Motor neuron (in vitro differentiated cells): ENCODE results near the gene PLA2G4A. TPM values are rescaled to one million over a fixed set of nuclear protein-coding genes. Genes with fewer than 3 reads are reported as not detected.
A peak's percentile ranks its signal among the peaks of the same experiment; 100 is the strongest.

Experiments used
- ATAC-seq, 8 experiments: fragments of 200-7000 bp; cut with Tn5 transposase; replicated peaks in 6 of 8; 2 replicates each; pipeline ENCODE4 v1.8.0; 2021; ENCODE audit warnings: mild to moderate bottlenecking in 8 of 8, moderate library complexity in 8 of 8
- H3K27ac ChIP-seq, 2 donors: fragments of 250-450 bp; sonication (Bioruptor Pico); 2 replicates each; pipeline ENCODE4 v1.9.0; 2021; ENCODE audit warnings: antibody characterized with exemption in 2 of 2, mild to moderate bottlenecking in 2 of 2, moderate library complexity in 1 of 2
- H3K4me1 ChIP-seq, 2 donors: fragments of 250-450 bp; sonication (Bioruptor Pico); replicated peaks in 1 of 2; 2 replicates each; pipeline ENCODE4 v1.6.1; 2021; ENCODE audit warnings: antibody characterized with exemption in 2 of 2, mild to moderate bottlenecking in 2 of 2, moderate library complexity in 1 of 2
- H3K4me3 ChIP-seq, 5 donors: fragments of 250-450 bp; sonication (Bioruptor Pico); 2 replicates each; pipeline ENCODE4 v1.9.0; 2021; ENCODE audit warnings: antibody characterized with exemption in 5 of 5, mild to moderate bottlenecking in 5 of 5, moderate library complexity in 4 of 5
- WGBS, 10 experiments: fragments of 450-650 bp; shearing (Covaris generic); methylation state at CpG; one replicate each; pipeline ENCODE4 v1.0.0; 2022; 5-methylcytosine and 5-hydroxymethylcytosine counted together
- in situ Hi-C, 9 experiments: fragments of 400-800 bp; cut with MboI; loops; one replicate each; pipeline ENCODE4 v1.15.0; 2021; ENCODE audit warnings: low sequenced_read_pairs in 9 of 9, low pct_unique_long_range_greater_than_20kb in 2 of 9; ENCODE audit not compliant: unreplicated experiment in 9 of 9
- total RNA-seq, 8 experiments: library from RNA; unstranded; fragments of 300-600 nt; gene quantifications; 2 replicates each; pipeline versions ENCODE4 v1.2.3 to v1.2.4, GENCODE V29; 2022

Gene PLA2G4A
- total RNA-seq, result 10 to 100 TPM in 3 of 8 experiments, 1 to 10 TPM in 5; 2.9 to 74.0 (median 5.9) TPM

DNA sequence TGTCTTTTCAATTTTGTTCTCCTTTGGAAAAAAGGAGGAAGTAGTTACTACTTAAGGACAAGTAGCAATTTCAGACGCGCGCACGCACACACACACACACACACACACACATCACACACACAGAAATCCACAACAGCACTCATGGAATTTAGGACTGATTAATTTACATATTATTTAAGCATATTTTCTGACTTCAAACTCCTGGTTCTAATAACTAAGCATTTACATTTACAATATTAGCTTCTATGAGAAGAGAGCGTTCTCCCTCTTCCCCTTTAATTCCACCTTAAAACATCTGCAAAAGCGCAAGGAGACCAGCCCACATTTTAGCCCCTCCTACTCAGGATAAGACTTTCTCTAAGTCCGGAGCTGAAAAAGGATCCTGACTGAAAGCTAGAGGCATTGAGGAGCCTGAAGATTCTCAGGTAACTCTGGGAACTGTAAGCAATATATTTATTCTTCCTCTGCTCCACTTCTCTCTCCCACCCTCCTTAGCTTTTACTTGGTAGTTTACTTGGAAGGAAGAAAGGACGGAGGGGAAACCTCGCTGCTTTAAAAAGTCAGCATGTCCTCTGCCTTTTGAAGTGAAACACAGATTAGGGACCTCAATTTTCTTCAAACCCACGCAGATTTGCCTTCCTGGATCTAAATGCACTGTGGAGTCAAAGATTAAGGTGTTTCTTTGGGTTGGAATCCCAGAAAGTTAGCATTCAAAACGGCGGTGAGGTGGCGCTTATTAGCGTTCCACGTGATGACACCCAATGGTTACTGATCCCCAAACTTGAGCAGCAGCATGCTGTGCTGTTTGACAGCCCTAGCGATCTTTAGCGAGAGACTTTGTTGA, at the start of gene PLA2G4A:
Gene PLA2G4A, plus strand, starts transcription at position 339 of the 844 bp plus-strand sequence. CDS start 25,406 bp downstream, outside the sequence.
- WGBS, 10 experiments, result 0 to 21% (median 7%) methylated on average over 1 to 17 of the region's 17 CpGs

DNA sequence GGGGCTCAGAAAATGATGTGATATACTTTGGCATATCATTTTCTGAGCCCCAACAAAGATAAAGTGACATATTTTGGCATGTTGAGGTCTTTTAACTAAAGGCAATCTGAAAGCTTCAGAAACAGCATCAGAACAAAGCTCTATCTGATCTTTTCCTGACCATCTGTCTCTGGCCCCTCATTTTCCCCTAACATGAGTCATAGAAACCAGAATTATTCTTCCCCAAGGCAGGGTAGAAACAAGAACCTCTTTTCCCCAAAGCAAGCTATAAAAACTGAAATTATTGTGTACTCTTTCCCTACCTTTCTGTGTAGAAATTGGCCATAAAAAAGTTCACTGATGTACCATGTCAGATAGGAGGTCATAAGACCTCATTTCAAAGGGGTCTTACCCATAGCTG, 48.7 kb upstream of the PLA2G4A start:
- Histone ChIP-seq H3K4me3 (no peak overlapping the region), H3K27ac (no peak overlapping the region), H3K4me1 (no peaks in the 10 kb centered on the region)
- in situ Hi-C loops, result no loop called here
- ATAC-seq, result no peak

More for the DNA sequence above, at the start of gene PLA2G4A:
- H3K4me1 ChIP-seq, result no peaks in the 10 kb centered on the region
- no peak within 1 kb of the TSS for H3K27ac ChIP-seq
- peak; percentile 55 to 94 (median 66) for ATAC-seq
- peak within 1 kb of the TSS; percentile 35 to 50 (median 39) for H3K4me3 ChIP-seq
- in situ Hi-C loops, result no loop called here

DNA sequence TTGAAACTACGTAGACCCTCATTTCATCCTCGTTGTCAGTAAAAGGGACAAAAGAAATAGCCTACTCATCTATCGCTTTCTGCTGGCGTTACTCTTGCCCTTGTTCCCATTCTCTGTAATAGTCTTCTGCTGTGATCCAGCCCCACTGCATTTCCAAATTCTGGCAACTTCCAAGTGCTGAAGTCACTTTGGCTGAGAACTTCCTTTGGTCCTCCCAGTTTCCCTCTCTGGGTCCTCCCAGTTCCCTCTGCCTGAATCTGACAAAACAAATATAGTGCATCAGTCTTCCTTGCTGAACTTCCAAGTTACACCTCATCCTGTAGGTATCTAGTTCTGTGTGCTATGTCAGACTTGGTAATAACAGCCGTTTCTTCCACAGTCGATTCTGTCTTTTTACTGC, 47.0 kb upstream of the PLA2G4A start:
- ATAC-seq, result no peak
- WGBS, 10 experiments, result 6 to 92% (median 78%) methylated on average over 1 to 6 of the region's 6 CpGs
- in situ Hi-C loops, result no loop called here

DNA sequence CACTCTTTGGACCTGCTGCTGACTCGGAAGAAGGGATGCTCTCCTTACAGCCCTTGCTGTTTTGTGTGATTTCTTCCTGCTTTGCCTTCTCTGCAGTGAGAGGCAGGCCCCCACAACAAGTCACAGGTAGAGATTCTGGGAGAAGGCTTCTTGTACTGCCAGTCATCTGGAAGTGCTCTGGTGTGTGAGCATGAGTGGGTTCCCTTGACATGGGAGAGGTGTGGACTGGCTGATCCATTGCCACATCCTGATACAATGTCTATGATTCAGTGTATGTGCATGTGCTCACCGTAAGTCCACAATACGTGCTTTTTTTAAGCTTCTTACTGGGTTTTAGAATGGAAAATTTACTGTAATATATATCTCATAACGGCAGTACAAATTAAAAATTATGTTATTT, 46.0 kb upstream of the PLA2G4A start:
- no peak for ATAC-seq
- in situ Hi-C loops, result no loop called here

More for the DNA sequence above, 47.0 kb upstream of the PLA2G4A start:
- H3K4me1 ChIP-seq, result no peaks in the 10 kb centered on the region
- H3K27ac ChIP-seq, result no peak overlapping the region
- no peak overlapping the region for H3K4me3 ChIP-seq

DNA sequence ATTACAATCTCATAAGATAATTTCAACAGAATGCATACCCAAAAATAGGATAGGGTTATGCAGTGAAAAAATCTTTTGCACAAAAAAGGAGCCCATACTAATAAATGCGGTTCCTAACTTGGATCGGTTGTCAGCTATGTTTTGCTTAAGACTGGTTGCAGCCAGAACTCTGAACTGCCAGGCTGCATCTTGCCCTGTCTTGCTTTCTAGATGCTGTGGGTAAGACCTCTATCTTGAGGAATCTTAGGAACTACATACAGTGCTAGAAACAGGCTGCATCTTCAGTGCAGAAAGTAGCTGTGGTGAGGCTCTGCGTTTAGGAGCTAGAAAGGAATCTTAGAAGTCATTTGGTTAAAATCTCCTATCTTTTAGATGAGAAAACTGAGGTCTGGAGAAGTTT, 45.6 kb upstream of the PLA2G4A start:
- 39 to 93% (median 80%) methylated on average over 1 to 3 of the region's 3 CpGs; no CpG with 5 or more reads in 1 of the 10 experiments for WGBS, 10 experiments
- Histone ChIP-seq H3K4me3 (no peak overlapping the region), H3K4me1 (no peaks in the 10 kb centered on the region), H3K27ac (no peak overlapping the region)
- in situ Hi-C loops, result no loop called here
- ATAC-seq, result no peak

More for the DNA sequence above, 46.0 kb upstream of the PLA2G4A start:
- WGBS, 10 experiments, result 53 to 100% (median 86%) methylated on average over 1 to 4 of the region's 4 CpGs; no CpG with 5 or more reads in 1 of the 10 experiments
- Histone ChIP-seq H3K4me3 (no peak overlapping the region), H3K4me1 (no peaks in the 10 kb centered on the region), H3K27ac (no peak overlapping the region)

DNA sequence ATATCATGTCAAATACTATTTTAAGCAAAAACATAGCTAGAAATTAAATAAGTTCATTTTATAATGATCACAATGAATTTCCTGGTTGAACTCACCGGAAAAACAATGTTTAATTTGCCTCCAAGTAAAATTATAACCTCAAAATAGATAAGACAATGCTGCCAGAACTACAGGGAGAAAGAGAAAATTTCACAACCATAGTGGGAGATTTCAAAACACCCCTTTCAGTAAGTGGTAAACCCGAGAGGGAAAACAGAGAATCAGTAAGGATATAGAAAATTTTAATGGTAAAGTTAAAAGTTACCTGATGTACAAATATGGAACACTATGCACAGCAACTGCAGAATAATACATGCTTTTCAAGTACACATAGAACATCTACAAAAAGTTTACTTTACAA, 43.2 kb upstream of the PLA2G4A start:
- no peak overlapping the region for H3K4me3 ChIP-seq
- 36 to 89% (median 74%) methylated on average over 1 to 2 of the region's 2 CpGs for WGBS, 10 experiments
- in situ Hi-C loops, result no loop called here
- no peak overlapping the region for H3K27ac ChIP-seq
- H3K4me1 ChIP-seq, result no peaks in the 10 kb centered on the region
- no peak for ATAC-seq

DNA sequence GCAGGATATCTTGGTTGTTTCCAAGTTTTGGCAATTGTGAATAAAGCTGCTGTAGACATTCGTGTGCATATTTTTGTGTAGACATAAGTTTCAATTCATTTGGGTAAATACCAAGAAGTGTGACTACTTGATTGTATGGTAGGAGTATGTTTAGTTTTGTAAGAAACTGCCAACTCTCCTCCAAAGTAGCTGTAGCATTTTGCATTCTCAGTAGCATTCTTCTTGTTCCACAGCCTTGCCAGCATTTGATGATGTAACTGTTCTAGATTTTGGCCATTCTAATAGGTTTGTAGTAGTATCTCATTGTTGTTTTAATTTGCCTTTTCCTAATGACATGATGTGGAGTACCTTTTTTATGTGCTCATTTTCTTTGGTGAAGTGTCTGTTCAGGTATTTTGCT, 38.6 kb upstream of the PLA2G4A start:
- 25 to 93% (median 71%) methylated on average over 1 of the region's 1 CpG; no CpG with 5 or more reads in 2 of the 10 experiments for WGBS, 10 experiments
- in situ Hi-C loops, result no loop called here
- no peaks in the 10 kb centered on the region for H3K4me1 ChIP-seq
- no peak for ATAC-seq
- H3K27ac ChIP-seq, result no peak overlapping the region
- H3K4me3 ChIP-seq, result no peak overlapping the region

DNA sequence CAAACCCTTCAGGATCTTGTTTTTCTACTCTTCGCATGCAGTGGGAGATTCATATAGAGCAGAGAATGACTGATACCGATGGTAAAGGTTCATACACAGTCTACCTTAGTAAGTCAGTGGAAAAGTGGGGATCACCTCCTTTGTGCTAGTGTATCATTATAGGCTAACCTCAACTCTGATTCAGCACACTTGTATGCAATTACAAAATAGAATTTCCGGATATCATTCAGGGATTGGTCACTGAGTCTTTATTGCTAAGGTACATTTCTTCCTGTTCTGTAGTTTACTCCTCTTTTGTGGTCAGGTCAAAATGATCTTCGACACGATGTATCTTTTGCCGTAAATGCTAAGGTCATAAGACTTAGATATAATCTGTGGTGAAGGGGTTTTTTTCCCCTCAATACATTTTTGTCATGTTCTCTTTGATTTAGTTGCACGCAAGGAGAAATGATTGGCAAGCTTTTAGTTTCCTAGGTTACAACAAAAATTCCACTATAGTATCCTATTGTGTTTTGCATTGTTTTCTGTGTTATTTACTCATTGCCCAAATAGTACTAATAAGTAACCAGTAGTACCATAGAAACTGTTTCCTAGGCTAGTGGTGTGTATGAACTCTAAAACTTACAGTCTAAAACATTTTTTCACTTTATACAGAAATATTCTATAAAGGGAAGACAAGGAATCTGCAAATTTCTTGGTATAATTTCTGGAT, 35.7 kb upstream of the PLA2G4A start:
- no peak overlapping the region for H3K27ac ChIP-seq
- no peak for ATAC-seq
- in situ Hi-C loops, result no loop called here
- H3K4me3 ChIP-seq, result no peak overlapping the region
- H3K4me1 ChIP-seq, result no peaks in the 10 kb centered on the region
- whole genome bisulfite sequencing, 10 experiments, result 54 to 97% (median 85%) methylated on average over 2 to 7 of the region's 7 CpGs

DNA sequence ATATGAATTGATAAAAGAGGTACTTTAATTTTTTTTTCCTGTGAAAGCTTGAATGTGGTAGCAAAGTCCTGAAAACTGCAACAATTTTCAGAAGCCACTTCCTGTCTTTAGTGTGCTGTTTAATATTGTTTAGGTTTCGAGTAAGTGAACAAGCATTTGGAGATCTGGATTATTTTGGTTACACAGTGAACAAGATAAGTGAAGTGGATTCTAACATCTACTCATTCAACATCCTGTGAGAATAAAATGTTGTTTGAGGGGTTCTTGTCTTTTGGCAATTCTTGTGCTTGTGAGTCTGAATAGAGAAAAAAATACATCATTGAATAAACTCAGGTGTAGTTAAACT, 35.2 kb upstream of the PLA2G4A start:
- no peak overlapping the region for H3K27ac ChIP-seq
- in situ Hi-C loops, result no loop called here
- no peak for ATAC-seq
- 75 to 100% (median 88%) methylated on average over 1 of the region's 1 CpG; no CpG with 5 or more reads in 3 of the 10 experiments for WGBS, 10 experiments
- no peaks in the 10 kb centered on the region for H3K4me1 ChIP-seq
- H3K4me3 ChIP-seq, result no peak overlapping the region

DNA sequence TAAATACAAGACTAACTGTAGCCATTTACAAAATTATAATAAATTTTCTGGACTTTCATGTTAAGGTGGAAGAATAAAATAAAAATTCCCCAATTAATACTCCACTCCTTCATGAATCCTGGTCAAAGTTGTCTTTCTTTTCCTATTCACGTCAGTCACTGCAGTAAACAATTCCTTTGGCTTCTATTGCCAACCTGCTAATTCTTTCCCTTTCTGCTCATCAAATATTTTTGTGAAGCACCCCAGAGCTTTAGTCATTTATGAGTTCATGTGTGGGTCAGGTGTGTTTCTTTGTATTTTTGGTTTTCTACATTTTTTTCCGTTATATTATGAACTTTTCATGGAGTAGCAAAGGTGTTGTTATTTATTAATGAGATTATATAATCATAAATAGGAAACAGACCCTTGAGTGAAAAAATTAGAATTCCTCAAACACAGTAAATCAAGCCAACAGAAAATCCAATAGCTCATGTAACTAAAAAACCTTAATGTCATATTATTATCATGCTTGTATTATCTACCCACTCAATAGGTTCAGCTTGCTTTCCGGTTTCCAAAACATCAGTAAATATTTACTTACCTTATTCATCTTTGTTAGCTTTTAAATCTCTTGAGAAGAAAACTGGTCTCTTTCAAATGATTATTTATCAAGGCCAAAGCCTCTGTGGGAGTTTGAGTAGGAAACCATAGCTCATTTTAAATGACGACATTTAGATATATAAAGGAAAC, 29.6 kb upstream of the PLA2G4A start:
- WGBS, 10 experiments, result 41 to 94% (median 89%) methylated on average over 3 to 4 of the region's 4 CpGs
- Histone ChIP-seq H3K4me3 (no peak overlapping the region), H3K27ac (no peak overlapping the region), H3K4me1 (no peaks in the 10 kb centered on the region)
- in situ Hi-C loops, result no loop called here
- no peak for ATAC-seq

DNA sequence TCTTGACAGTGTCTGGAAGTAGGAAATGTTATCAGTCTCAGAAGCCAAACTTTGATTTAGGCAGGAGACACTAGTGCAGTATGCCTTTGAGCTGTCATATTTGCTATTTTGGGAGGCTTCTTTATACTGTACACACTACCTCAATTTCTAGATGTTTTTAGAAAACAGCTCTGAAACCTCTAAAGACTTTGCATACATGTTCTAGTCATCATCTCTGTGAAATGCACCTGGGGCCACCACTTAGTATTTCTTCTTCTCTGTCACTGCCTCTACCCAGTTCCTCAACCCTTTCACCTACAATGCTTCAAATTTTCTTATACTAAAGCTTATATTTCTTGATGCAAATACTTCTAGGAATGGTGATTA, 29.1 kb upstream of the PLA2G4A start:
- ATAC-seq, result no peak
- Histone ChIP-seq H3K27ac (no peak overlapping the region), H3K4me3 (no peak overlapping the region), H3K4me1 (no peaks in the 10 kb centered on the region)
- in situ Hi-C loops, result loop anchor here in 1 of 9 experiments (10.0 kb wide), 1 partner anchor 195 kb away; no protein-coding TSS in a partner anchor

DNA sequence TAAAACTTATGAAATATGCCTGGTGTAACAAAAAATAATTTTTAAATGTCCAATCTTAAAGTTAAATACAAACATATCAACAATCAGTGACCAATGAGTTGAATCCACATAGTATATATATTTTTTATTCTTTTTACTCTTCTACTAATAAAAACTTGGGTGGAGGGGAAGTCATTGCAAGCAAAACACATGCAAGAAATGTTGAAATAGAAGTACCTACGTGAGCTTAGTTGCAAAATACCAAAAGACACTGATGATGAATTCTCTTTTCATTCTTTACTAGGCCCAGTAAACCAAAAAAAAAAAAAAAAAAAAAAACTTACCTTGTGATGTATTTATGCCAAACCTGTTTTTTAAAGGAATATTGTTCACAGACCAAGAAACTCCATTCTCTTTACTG, 26.4 kb upstream of the PLA2G4A start:
- no peak for ATAC-seq
- Histone ChIP-seq H3K4me3 (no peak overlapping the region), H3K4me1 (no peaks in the 10 kb centered on the region), H3K27ac (no peak overlapping the region)
- in situ Hi-C loops, result loop anchor here in 1 of 9 experiments (10.0 kb wide), 1 partner anchor 198 kb away; no protein-coding TSS in a partner anchor
- 25 to 92% (median 78%) methylated on average over 1 of the region's 1 CpG for WGBS, 10 experiments

DNA sequence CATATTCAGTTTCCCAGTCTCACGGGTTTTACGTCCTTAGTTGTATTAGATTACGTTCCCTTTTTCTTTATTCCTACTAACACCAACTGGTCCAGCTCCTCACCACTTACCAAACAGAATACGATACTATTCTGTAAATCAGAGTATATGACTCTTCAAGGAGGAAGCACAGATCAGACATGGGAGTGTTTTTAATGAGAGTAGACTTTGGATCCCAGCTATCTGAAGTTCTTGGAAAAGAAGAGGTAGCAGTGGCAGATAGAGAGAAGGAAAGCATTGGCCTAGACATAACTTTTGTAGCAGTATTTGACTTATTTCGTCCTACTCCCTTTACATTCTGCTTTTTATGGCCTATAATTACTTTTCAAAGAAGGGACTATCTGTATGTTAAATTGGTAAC, 24.1 kb upstream of the PLA2G4A start:
- Histone ChIP-seq H3K4me3 (no peak overlapping the region), H3K27ac (no peak overlapping the region), H3K4me1 (no peaks in the 10 kb centered on the region)
- ATAC-seq, result no peak
- 54 to 100% (median 84%) methylated on average over 2 to 5 of the region's 5 CpGs for WGBS, 10 experiments
- in situ Hi-C loops, result loop anchor here in 1 of 9 experiments (10.0 kb wide), 1 partner anchor 200 kb away; no protein-coding TSS in a partner anchor
